HG03432 (cell line): Measurements from ENCODE around the gene INCA1.

Experiments
- ATAC-seq: cut with Tn5 transposase; IDR thresholded peaks from one replicate; pipeline ENCODE4 v1.9.1; 2021; ENCODE audit warnings: mild to moderate bottlenecking, moderate library complexity; ENCODE audit not compliant: unreplicated experiment

The INCA1 gene

DNA sequence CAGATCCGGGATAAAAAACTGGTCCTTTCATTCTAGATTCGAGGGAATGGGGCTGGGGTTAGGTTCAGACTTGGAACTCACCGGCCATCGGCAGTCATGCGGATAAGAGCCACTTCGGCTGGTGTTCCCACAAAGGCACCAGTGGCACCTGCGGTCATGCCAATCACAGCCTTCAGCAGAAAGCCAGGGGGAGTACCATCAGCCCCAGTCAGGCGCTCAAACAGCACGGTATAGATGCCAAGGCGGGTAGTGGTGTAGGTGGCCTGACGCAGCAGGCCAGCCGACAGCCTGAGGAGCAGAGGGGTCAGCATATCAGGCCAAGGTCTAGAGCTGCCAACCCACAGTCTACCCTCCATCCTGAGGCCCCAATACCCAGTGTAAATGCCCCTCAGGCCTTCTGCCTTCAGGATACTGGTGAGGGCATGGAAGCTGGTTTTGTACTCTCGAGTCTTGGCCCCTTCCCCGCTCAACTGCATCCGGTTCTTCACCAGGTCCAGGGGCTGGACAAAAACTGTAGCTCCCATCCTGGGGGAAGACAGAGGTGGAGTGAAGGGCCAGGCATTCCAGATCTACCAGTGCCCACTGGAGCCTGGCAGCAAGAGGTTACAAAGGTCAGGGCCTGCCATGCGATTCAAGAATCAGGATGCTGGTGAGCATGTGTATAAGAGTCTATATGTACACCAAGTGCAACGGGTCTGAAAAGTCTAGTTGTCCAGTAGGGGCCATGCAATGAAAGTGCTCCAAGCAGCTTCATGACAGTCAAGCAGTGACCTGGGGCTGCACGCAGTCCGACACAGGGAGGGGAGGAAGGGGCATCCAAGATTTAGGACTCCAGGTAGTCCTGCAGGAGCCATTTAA lies 58.4 kb downstream of the INCA1 start:
- ATAC-seq, result no peak
